Esophagus squamous epithelium (tissue), 4 donors: ENCODE results near the gene DCDC2.

Experiments used
- CTCF ChIP-seq, 6 experiments: fragments of 450-650 bp in 4 of 6; fragments of 200-600 bp in 2 of 6; sonication (generic) in 2 of 6; IDR thresholded peaks; one replicate each; pipeline ENCODE4 v1.5.1; 2016 to 2019; ENCODE audit warnings: antibody characterized with exemption in 6 of 6, mild to moderate bottlenecking in 4 of 6, moderate library complexity in 4 of 6
- POLR2A ChIP-seq, 4 donors: fragments of 450-650 bp; IDR thresholded peaks; one replicate each; pipeline ENCODE4 v1.6.1; 2017; ENCODE audit warnings: antibody characterized with exemption in 4 of 4, mild to moderate bottlenecking in 4 of 4, moderate library complexity in 3 of 4

GRCh38 chr6:24251339-24251738 lies 106.5 kb downstream of the DCDC2 start:
- TF ChIP-seq POLR2A (IDR thresholded peaks at IDR 0.05) (no peak), CTCF (IDR thresholded peaks at IDR 0.05) (no peak)
